Neural crest cell (in vitro differentiated cells): Measurements from ENCODE around the gene LRCOL1. TPM values are rescaled to one million over a fixed set of nuclear protein-coding genes. Genes with fewer than 3 reads are reported as not detected.

Experiments used
- DNase-seq: peaks from one replicate; pipeline ENCODE4 v3.0.0; 2021; ENCODE audit warnings: low read depth, mixed read lengths, low spot score
- H3K27ac Mint-ChIP-seq: one replicate; pipeline ENCODE4 v1.8.0; 2021; ENCODE audit warnings: mild to moderate bottlenecking, mixed read lengths; ENCODE audit not compliant: unreplicated experiment
- H3K27me3 Mint-ChIP-seq: 2 replicates; pipeline ENCODE4 v1.8.0; 2021; ENCODE audit warnings: low read depth, mild to moderate bottlenecking, mixed read lengths
- H3K36me3 Mint-ChIP-seq: 2 replicates; pipeline ENCODE4 v1.8.0; 2021; ENCODE audit warnings: low read depth, mild to moderate bottlenecking, mixed read lengths
- H3K4me1 Mint-ChIP-seq: 2 replicates; pipeline ENCODE4 v1.8.0; 2021; ENCODE audit warnings: mixed read lengths
- H3K4me3 Mint-ChIP-seq: one replicate; pipeline ENCODE4 v1.8.0; 2021; ENCODE audit warnings: mild to moderate bottlenecking, mixed read lengths
- H3K9me3 Mint-ChIP-seq: 2 replicates; pipeline ENCODE4 v1.8.0; 2021; ENCODE audit warnings: mixed read lengths
- CTCF ChIP-seq: fragments of 200-600 bp; sonication (generic); conservative IDR thresholded peaks from 2 replicates; pipeline ENCODE4 v1.5.0; 2021; ENCODE audit warnings: antibody characterized with exemption, mild to moderate bottlenecking
- total RNA-seq: library from RNA; stranded (reverse); gene quantifications from 2 replicates; pipeline ENCODE4 v1.2.1, GENCODE V29; 2021

Gene LRCOL1
- total RNA-seq, 1 donor from 2014 or later = 1.7 TPM

GRCh38 chr12:132638541-132639408 is 28.4 kb upstream of the LRCOL1 start:
- H3K4me3 Mint-ChIP-seq = no peak overlapping the region
- H3K4me1 Mint-ChIP-seq = no peaks in the 10 kb centered on the region
- H3K27ac Mint-ChIP-seq = peak overlapping the region; percentile 24
- H3K36me3 Mint-ChIP-seq = peaks cover 32% of the 10 kb centered on the region
- H3K9me3 Mint-ChIP-seq = no peaks in the 10 kb centered on the region
- peak; percentile 80 for TF ChIP-seq CTCF
- H3K27me3 Mint-ChIP-seq = no peaks in the 10 kb centered on the region
- DNase-seq = no peak

GRCh38 chr12:132637811-132638210 is 27.4 kb upstream of the LRCOL1 start:
- no peak for TF ChIP-seq CTCF
- H3K36me3 Mint-ChIP-seq = peaks cover 30% of the 10 kb centered on the region
- H3K27me3 Mint-ChIP-seq = no peaks in the 10 kb centered on the region
- no peaks in the 10 kb centered on the region for H3K9me3 Mint-ChIP-seq
- peak overlapping the region; percentile 36 for H3K27ac Mint-ChIP-seq
- no peaks in the 10 kb centered on the region for H3K4me1 Mint-ChIP-seq
- no peak for DNase-seq
- H3K4me3 Mint-ChIP-seq = no peak overlapping the region

- Mint-ChIP-seq H3K27me3 (no peaks in the 10 kb centered on the region), H3K4me1 (no peaks in the 10 kb centered on the region), H3K4me3 (no peak overlapping the region), H3K9me3 (no peaks in the 10 kb centered on the region), H3K27ac (peak overlapping the region; percentile 71), H3K36me3 (peaks cover 38% of the 10 kb centered on the region)
- DNase-seq = no peak
- no peak for TF ChIP-seq CTCF
Measured at GRCh38 chr12:132635076-132635955, 24.9 kb upstream of the LRCOL1 start.

GRCh38 chr12:132634411-132634990 is 24.1 kb upstream of the LRCOL1 start:
- no peak for DNase-seq
- TF ChIP-seq CTCF = no peak
- Mint-ChIP-seq H3K27me3 (no peaks in the 10 kb centered on the region), H3K4me3 (no peak overlapping the region), H3K36me3 (peaks cover 42% of the 10 kb centered on the region), H3K4me1 (no peaks in the 10 kb centered on the region), H3K9me3 (no peaks in the 10 kb centered on the region), H3K27ac (no peak overlapping the region)

GRCh38 chr12:132633901-132634300 is 23.5 kb upstream of the LRCOL1 start:
- H3K27ac Mint-ChIP-seq = no peak overlapping the region
- H3K4me3 Mint-ChIP-seq = peak overlapping the region; percentile 22
- H3K27me3 Mint-ChIP-seq = no peaks in the 10 kb centered on the region
- H3K36me3 Mint-ChIP-seq = peaks cover 43% of the 10 kb centered on the region
- no peaks in the 10 kb centered on the region for H3K4me1 Mint-ChIP-seq
- no peak for DNase-seq
- H3K9me3 Mint-ChIP-seq = no peaks in the 10 kb centered on the region
- no peak for TF ChIP-seq CTCF
